Measurements from ENCODE around the gene ZNF750.

- TF ChIP-seq, protein P1, sequence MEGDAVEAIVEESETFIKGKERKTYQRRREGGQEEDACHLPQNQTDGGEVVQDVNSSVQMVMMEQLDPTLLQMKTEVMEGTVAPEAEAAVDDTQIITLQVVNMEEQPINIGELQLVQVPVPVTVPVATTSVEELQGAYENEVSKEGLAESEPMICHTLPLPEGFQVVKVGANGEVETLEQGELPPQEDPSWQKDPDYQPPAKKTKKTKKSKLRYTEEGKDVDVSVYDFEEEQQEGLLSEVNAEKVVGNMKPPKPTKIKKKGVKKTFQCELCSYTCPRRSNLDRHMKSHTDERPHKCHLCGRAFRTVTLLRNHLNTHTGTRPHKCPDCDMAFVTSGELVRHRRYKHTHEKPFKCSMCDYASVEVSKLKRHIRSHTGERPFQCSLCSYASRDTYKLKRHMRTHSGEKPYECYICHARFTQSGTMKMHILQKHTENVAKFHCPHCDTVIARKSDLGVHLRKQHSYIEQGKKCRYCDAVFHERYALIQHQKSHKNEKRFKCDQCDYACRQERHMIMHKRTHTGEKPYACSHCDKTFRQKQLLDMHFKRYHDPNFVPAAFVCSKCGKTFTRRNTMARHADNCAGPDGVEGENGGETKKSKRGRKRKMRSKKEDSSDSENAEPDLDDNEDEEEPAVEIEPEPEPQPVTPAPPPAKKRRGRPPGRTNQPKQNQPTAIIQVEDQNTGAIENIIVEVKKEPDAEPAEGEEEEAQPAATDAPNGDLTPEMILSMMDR (IDR thresholded peaks at IDR 0.05), result no peak
- TF ChIP-seq POLR2AphosphoS5 (IDR thresholded peaks at IDR 0.05) (no peak), POLR2A (IDR thresholded peaks at IDR 0.05) (no peak)
Measured at GRCh38 chr17:82830249-82830661, 9.6 kb downstream of the ZNF750 start.
